Stimulated activated CD4-positive, alpha-beta T cell treated with anti-CD3 and anti-CD28 coated beads, Interleukin-15, amount 100 ng/mL, for 1 hour (primary cell): ENCODE measurements around the gene DLG2.
"Not testable (repeated sequence)": the region's sequence is repeated elsewhere in the genome, so short reads cannot be mapped to it uniquely, and the experiment has no call there.

ENCODE experiments used
- DNase-seq, 2 donors: peaks; one replicate each; pipeline ENCODE4 v3.0.0-alpha.2; 2020; ENCODE audit warnings: low read depth in 1 of 2, low spot score in 1 of 2

Gene DLG2

GRCh38 chr11:85643191-85643614 lies 16.1 kb upstream of the DLG2 start:
- DNase-seq: no peak

GRCh38 chr11:85634747-85635146 lies 7.6 kb upstream of the DLG2 start:
- no peak for DNase-seq

- DNase-seq: no peak
Observed at GRCh38 chr11:85628771-85629341, 1.7 kb upstream of the DLG2 start.

- peak; percentile 87 to 90 for DNase-seq
Observed at GRCh38 chr11:85627998-85628770, 1.0 kb upstream of the DLG2 start, which contains the start of gene TMEM126B. TMEM126B (plus strand) TSS chr11:85628593; CDS start chr11:85628608, 15 bp downstream.

DNA sequence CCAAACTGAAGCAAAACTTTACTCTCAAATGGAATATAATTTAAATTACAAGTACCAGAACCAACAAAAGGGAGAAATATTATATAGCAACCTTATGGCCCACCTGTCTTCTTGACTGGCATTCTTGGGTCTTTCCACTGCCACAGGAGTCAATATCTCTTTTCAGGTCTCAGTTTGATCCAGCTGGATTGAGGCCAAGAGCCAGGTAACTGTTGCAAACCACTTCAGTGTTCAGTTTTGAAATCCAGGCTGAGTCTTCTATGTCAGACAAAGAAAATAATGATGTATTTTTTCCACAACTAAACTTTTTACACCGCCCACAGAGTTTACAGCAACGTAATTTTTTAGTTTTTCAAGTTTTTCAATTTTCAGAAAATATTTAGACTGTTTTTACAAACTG lies 648 bp downstream of the DLG2 start:
- DNase-seq: no peak

GRCh38 chr11:85620256-85620655 lies 6.9 kb downstream of the DLG2 start:
- DNase-seq: no peak

- no peak for DNase-seq
Observed at GRCh38 chr11:85619499-85619898, 7.6 kb downstream of the DLG2 start.

DNA sequence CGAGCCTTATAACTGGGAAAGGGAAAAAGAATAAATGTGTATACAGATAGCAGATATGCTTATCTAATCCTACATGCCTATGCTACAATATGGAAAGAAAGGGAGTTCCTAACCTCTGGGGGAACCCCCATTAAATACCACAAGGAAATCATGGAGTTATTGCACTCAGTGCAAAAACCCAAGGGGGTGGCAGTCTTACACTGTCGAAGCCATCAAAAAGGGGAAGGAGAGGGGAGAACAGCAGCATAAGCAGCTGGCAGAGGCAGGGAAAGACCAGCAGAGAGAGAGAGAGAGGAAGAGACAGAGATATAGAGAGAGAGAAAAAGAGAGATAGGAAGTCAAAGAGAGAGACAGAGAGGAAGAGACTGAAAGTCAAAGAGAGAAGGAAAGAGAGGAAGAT lies 15.5 kb downstream of the DLG2 start:
- DNase-seq: not testable (repeated sequence)

DNA sequence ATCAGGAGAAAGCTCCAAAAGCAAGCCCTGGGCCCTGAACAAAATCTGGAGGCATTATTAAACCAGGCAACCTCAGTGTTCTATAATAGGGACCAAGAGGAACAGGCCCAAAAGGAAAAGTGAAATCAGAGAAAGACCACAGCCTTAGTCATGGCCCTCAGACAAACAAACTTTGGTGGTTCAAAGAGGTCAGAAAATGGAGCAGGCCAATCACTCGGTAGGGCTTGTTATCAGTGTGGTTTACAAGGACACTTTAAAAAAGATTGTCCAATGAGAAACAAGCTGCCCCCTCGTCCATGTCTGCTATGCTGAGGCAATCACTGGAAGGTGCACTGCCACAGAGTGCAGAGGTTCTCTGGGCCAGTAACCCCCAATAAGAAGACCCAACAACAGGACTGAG lies 17.9 kb downstream of the DLG2 start:
- not testable (repeated sequence) for DNase-seq

DNA sequence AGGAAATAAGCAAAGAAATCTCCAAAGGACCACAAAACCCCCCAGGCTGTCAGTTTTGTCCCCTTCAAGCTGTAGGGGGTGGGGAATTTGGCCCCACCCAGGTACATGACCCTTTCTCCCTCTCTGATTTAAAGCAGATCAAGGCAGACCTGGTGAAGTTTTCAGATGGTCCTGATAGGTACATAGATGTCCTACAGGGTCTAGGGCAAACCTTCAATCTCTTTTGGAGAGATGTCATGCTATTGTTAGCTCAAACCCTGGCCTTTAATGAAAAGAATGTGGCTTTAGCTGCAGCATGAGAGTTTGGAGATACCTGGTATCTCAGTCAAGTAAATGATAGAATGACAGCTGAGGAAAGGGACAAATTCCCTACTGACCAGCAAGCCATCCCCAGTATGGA lies 18.5 kb downstream of the DLG2 start:
- not testable (repeated sequence) for DNase-seq

GRCh38 chr11:85606237-85606636 lies 20.9 kb downstream of the DLG2 start:
- DNase-seq: not testable (repeated sequence)

GRCh38 chr11:85603220-85603619 lies 23.9 kb downstream of the DLG2 start:
- DNase-seq: no peak

- no peak for DNase-seq
Observed at GRCh38 chr11:85602526-85603213, 24.5 kb downstream of the DLG2 start.

- no peak for DNase-seq
Observed at GRCh38 chr11:85599083-85599482, 28.1 kb downstream of the DLG2 start.

- no peak for DNase-seq
Observed at GRCh38 chr11:85596886-85597285, 30.3 kb downstream of the DLG2 start.

DNA sequence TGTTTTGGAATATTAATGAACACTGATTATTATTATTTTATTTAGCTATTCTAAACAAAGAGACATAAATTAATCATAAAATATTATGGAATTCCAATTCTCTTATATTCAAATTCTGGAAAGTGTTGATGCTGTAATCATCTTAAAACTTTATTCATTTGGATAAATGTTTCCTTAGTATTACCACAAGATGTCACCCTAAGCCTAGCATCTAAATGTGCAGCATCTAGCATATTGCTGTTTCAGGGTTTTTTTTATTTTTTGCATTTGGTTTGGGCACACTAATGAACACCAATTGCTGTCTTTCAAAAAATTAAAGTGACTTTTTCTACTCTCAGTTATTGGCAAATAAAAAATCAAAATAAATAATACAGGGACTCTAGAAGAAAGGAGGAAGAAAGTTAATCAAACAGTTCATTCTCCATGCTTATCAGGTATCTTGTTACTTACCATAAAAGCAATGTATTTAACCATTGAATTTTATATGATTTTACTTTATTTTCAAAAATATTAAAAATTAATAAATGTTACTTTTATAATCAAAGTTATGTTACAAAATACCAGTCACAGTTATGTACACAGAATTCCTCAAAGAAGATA lies 31.8 kb downstream of the DLG2 start:
- no peak for DNase-seq

GRCh38 chr11:85590848-85591483 lies 36.2 kb downstream of the DLG2 start:
- DNase-seq: no peak

DNA sequence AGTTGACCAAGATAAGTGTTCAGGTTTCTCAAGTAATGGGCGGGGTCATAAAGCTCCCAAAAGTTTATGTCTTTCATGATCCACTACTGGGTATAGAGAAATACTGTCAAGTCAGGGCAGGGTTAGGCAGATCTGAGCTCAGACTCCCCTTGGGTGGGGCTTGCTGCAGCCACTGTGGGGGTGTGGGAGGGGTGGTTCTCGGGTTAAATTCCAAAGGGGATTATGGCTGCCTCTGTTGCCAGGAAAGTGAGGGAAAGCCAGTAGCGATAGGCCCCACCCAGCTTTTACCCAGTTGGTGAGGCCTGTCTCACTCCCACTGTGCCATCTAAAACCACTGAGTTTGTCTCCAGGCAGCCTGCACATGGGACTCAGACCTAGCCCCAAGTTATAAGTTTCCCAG lies 37.8 kb downstream of the DLG2 start:
- DNase-seq: no peak

GRCh38 chr11:85582111-85582510 lies 45.0 kb downstream of the DLG2 start:
- DNase-seq: no peak

DNA sequence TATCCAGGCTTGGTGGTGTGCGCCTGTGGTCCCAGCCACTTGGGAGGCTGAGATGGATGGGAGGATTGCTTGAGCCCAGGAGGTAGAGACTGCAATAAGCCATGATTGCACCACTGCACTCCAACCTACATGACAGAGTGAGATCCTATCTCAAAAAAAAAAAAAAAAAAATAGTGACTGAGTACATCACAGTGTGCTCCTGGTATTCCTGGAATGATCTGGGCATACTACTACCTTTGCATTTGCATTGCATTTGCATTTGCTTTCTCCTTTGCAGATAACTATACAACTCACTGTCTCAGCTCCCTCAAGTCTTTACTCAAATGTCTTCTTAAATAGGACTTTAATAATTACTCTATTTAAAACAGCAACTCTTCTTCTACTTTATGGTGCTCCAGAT lies 51.8 kb downstream of the DLG2 start:
- no peak for DNase-seq

- DNase-seq: no peak
Observed at GRCh38 chr11:85572056-85572455, 55.1 kb downstream of the DLG2 start.
